ENCODE results near the gene WDR88.

WDR88 gene

DNA sequence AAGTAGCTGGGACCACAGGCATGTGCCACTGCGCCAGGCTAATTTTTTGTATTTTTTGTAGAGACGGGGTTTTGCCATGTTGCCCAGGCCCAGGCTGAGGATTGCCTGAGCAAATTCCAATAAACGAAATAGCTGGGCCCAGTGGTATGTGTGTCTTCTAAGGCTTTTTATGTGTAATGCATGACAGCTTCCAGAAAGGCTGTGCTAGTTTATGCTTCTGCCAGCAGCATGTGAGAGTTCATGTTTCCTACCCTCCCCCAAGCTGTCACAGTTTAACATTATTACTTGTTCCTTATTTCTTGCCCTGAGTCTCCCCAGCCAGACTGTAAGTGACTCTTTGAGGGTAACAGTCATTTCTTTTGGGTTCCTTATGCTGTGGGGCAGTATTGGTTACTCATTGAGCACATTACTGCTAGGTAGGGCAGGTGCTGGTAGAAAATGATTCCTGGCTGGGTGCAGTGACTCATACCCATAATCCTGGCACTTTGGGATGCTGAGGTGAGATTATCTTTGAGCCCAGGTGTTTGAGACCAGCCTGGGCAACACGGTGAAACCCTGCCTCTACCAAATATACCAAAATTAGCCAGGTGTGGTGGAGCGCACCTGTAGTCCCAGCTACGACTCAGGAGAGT, 37.4 kb upstream of the WDR88 start:
- TF ChIP-seq CTCF (IDR thresholded peaks at IDR 0.05; ENCODE audit: low read depth, low read length, missing control alignments), result no peak
- H3K4me3 ChIP-seq (replicated peaks; ENCODE audit: low read depth, low read length), result no peak overlapping the region
- DNase-seq (ENCODE audit: extremely low read depth, low read depth), result no peak

DNA sequence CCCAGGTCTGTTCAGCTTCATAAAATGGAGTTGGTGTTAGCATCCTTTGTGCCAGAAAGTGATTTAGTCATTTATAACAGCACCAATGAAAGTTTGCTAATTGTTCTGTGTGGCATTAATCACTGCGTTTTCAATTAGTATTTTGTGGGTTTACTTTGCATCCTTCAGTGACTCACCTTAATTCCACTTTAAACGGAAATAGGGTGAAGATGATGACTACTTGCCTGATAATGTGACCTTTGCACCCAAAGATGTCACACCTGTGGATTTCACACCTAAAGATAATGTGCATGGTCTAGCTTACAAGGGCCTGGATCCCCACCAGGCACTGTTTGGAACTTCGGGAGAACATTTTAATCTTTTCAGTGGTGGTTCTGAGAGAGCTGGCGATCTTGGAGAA, 35.9 kb upstream of the WDR88 start:
- DNase-seq (ENCODE audit: extremely low read depth, low read depth), result no peak
- TF ChIP-seq CTCF (IDR thresholded peaks at IDR 0.05; ENCODE audit: low read depth, low read length, missing control alignments), result no peak
- H3K4me3 ChIP-seq (replicated peaks; ENCODE audit: low read depth, low read length), result no peak overlapping the region

DNA sequence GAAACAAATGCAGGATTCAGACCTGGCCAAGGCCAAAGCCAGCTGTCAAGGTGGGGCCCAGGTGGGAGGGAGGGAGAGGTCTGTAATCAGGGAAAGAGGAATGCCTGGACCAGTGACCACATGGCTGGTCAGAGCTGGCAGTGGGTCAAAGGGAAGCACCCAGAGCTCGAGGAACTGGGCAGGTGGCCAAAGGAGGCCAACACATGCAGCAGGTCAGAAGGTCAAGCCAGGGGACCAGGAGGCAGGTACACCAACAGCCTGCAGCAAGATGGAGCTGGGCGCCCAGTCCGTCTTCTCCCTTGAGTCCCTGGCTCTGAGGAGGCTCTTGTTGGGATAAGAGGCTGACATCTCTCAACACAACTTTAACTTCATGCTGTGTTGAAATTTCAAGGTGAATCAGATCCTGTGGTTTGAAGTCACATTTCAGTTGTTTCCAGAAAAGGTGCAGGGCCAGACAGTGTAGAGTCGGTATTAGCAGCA, 33.8 kb upstream of the WDR88 start:
- TF ChIP-seq CTCF (IDR thresholded peaks at IDR 0.05; ENCODE audit: low read depth, low read length, missing control alignments), result no peak
- no peak overlapping the region for H3K4me3 ChIP-seq (replicated peaks; ENCODE audit: low read depth, low read length)
- no peak for DNase-seq (ENCODE audit: extremely low read depth, low read depth)

GRCh38 chr19:33100894-33101644, 30.8 kb upstream of the WDR88 start:
- DNase-seq (ENCODE audit: extremely low read depth, low read depth), result no peak

GRCh38 chr19:33102893-33103292, 29.0 kb upstream of the WDR88 start:
- DNase-seq (ENCODE audit: extremely low read depth, low read depth), result no peak
- TF ChIP-seq CTCF (IDR thresholded peaks at IDR 0.05; ENCODE audit: low read depth, low read length, missing control alignments), result no peak
- no peak overlapping the region for H3K4me3 ChIP-seq (replicated peaks; ENCODE audit: low read depth, low read length)

More at GRCh38 chr19:33100894-33101644, 30.8 kb upstream of the WDR88 start:
- no peak for TF ChIP-seq CTCF (IDR thresholded peaks at IDR 0.05; ENCODE audit: low read depth, low read length, missing control alignments)
- no peak overlapping the region for H3K4me3 ChIP-seq (replicated peaks; ENCODE audit: low read depth, low read length)

DNA sequence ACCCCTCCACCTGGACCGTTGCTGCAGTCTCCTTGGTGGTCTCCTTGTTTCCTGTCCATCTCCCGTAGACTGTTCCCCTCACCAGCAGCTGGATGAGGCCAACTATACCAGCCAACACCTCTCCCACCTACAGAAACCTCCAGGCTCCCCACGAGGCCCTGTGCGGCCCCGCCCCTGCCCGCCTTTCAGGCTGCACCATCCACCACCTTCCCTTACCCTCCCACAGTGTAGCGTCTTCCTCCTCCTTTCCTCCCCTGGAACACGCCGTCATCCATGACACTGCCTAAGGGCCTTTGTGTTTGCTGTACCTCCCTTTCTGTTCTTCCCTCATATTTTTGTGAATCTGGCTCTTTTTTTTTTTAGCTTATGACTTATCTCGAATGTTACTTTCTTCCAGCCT, 23.8 kb upstream of the WDR88 start:
- no peak overlapping the region for H3K4me3 ChIP-seq (replicated peaks; ENCODE audit: low read depth, low read length)
- no peak for TF ChIP-seq CTCF (IDR thresholded peaks at IDR 0.05; ENCODE audit: low read depth, low read length, missing control alignments)
- no peak for DNase-seq (ENCODE audit: extremely low read depth, low read depth)

All from HFF-Myc (cell line).